HG02884 (cell line): Measurements from ENCODE around the gene MYOF.
"Not testable (repeated sequence)": the region's sequence is repeated elsewhere in the genome, so short reads cannot be mapped to it uniquely, and the experiment has no call there.

Source experiments
- ATAC-seq: cut with Tn5 transposase; IDR thresholded peaks from one replicate; pipeline ENCODE4 v1.9.1; 2021; ENCODE audit warnings: mild to moderate bottlenecking, moderate library complexity; ENCODE audit not compliant: unreplicated experiment

The MYOF gene

GRCh38 chr10:93478873-93479272 lies 3.3 kb downstream of the MYOF start:
- ATAC-seq = no peak

- ATAC-seq = no peak
These were observed 5.4 kb downstream of the MYOF start for GRCh38 chr10:93476756-93477155.

DNA sequence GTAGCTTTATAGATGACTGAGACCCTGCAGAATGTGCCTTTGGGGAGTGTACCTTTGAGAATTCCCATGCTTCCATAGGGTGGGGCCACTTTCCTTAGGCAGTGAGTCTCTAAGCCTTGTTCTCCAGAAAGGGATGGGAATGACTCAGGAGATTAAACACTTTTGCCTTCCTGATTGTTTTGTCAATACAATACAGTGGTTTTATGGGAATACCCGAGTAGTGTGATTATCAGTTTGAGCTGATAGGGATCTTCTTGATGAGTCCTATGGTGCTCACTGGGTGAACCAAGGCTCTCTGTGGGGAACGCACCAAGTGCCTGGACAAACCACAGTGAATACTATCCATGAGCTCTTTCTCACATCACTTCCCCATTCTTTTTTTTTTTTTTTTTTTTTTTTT lies 6.3 kb downstream of the MYOF start:
- no peak for ATAC-seq

DNA sequence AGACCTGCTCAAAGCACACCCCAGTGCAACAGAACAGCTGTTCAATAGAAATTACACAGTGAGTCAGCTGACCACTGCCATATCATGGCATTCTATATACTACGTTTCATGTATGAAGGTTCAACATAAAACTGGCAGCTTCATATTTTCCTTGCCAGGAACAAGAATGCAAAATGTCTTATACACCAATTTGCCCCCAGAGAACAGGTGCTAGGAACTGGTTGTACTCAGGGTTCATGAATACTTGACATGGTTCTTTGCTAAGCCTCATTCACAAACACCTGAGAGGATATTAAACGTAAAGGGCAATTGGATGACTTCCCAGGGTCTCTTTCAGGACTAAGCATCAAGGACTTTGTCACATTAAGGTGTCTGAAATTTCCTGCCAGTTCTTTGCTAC lies 6.9 kb downstream of the MYOF start:
- no peak for ATAC-seq

- ATAC-seq = no peak
These were observed 8.2 kb downstream of the MYOF start for GRCh38 chr10:93473804-93474472.

DNA sequence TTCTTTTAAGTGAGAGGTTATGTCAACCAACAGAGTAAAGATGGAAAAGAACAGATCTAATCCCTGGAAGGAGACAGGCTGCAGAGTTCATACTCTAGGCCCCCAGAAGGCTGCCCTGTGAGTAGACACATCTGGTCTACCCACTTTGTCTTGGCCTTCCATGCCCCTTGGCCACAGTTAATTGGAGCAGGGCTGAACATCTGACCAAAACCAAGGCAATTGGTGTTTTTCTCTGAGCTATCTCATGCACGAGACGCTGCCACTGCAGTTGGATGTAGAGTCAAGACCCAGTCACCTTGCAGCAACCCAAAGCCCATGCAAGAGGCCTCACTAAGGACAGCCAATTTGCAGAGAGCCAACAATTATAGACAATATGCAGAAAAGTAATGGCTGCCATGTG lies 9.0 kb downstream of the MYOF start:
- no peak for ATAC-seq

GRCh38 chr10:93471110-93471651 lies 11.0 kb downstream of the MYOF start:
- no peak for ATAC-seq

DNA sequence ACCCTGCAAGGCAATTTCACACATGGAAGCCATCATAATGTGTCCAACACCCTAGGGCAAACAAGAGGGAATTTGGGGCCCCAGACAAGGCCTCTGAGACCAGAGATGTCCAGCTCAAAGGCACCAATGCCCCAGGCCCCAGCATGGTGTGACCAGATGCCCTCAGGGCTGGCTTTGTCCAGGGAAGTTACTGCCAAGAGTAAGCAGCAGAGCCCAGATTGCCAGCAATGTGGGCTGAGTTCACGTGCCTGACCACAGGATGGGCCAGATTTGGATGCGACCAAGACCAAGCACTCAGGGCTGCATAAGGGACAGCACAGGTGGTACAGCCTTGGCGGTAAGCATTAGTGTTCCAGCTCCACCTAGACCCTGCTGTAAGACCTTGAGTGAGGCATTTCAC lies 12.7 kb downstream of the MYOF start:
- no peak for ATAC-seq

GRCh38 chr10:93468461-93469213 lies 13.5 kb downstream of the MYOF start:
- no peak for ATAC-seq

- not testable (repeated sequence) for ATAC-seq
These were observed 14.5 kb downstream of the MYOF start for GRCh38 chr10:93467635-93468034.

DNA sequence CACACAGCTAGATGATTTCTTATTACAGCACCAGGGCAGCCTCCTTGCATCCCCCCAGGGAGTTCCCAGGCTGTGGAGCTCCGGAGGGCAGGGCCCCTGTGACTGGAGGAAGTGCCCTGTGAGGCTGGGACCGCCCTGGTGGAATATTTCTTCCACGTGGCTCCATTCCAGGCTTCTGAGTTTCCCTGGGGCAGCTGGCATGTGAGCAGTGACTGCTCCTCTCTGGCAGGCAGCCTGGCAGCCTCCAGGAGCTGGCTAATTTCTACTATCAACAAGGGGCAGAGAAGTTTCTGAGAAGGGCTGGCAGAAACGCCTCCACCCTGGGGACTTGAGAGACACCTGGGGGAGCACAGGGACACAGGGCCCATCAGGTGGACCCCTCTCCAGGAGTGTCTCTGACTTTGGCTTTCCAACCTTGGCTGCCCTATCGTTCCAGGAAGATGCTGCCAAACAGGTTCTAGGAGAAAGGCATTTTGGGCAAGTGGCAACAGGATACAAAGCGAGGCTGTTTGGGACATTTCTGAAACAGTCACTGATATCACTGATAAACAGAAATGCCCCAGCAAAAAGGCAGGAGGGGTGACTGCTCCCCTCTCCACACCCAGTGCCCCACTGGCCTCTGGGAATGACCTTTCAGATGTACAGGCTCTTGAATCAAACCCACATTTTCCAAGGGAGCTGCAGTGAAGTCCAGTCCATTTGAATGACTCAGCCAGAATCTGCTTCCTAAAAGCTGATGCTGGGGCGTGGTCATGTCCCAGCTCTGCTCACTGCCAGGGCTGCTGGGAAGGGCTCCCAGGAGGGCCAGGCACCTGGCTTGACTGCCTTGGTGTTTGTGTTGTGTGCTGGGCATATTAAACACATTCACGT lies 16.1 kb downstream of the MYOF start:
- ATAC-seq = no peak

DNA sequence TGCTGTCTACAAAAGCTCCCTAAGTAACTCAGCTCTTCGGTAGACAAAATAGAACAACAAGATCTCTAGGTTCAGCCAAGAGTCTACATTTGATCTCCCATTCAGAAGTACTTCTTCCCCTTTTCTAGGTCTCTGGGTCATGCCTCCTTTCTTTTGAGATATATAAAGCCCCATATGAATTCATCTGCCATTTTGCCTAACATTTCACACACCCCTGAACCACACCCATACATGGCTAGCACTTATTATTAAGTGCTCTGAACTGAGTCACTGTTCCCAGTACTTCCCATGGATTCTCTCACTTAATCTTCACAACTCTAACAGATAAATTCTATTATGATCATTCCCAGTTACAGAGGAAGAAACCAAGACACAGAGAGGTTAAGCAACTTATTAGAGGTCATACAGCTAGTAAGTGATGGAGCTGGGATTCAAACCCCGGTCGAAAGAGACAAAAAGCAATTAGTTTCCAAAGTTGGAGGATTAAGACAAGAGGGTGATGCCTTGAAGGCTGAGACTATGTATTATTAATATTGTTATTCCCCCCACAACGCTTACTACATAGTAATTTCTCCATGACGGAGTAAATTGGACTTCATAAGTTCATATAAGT lies 17.3 kb downstream of the MYOF start:
- ATAC-seq = no peak

- ATAC-seq = no peak
These were observed 18.2 kb downstream of the MYOF start for GRCh38 chr10:93463723-93464476.

GRCh38 chr10:93462881-93463280 lies 19.3 kb downstream of the MYOF start:
- ATAC-seq = no peak

DNA sequence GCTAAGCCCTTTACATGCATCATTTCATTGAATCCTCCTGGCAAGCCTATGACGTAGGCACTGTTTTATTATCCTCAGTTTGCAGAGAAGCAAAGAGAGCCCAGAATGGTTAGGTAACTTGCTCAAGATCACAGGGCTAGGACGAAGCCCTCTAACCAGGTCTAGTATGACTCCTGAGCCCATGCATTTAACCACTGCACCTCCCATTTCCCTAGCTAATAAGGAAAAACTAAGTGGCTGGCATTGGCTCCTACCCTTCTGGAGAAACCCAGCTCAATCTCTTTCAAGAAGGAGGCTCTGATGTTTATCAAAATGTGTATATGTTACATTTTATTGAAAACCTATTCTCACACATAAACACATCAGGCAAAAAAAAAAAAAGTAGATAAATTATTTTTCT lies 19.8 kb downstream of the MYOF start:
- ATAC-seq = no peak

GRCh38 chr10:93461807-93462178 lies 20.3 kb downstream of the MYOF start:
- ATAC-seq = no peak

DNA sequence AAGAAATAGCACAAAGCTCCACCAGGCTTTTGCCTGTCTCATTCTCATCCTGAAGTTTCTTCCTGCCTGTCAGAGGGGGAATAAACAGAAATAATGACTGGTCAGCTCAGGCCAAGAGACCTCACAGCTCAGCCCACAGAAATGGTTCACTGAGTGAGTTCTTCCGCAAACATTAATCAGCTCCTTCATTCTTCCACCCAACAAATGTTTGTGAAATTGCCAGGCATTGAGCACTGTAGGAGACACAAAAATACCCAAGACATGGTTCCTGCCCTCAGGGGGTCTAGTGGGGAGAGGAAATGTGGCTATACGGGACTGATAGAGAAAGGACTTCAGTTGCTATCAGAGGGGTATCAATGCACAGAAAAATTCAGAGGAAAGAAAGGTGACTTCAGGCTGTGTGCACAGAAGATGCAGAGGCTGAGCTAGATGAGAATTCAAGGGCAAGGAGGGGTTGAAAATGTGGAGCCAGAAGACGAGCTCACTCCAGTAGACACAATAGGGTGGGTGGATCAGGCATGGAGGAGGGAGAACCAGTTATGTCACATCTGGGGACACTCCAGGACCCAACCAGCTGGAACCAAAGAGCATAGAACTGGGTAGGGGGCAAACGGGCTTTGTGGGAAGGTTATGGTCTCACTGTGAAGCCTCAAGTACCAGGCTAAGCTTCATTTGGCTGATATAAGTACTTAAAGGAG lies 20.9 kb downstream of the MYOF start:
- no peak for ATAC-seq

GRCh38 chr10:93459466-93459865 lies 22.7 kb downstream of the MYOF start:
- ATAC-seq = no peak

DNA sequence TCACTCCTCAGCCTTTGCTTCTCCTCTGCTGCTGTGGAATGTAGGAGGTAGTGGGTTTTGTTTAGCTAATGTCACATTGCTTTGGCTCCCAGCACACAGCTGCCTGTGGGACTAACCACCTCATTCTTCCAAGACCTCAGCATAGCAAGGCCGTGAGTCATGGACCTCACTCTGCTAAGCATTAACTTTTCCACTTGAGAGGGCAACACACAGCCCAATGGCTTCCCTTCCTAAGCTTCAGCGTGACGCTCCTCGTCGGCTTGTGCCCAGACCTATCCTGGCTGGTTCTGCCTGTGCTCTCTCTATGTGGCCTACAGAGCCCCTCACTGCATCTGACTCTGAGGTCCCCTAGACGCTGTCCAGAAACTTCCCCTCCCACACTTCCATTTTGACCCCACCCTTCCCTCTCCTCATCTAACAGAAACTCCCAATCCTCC lies 23.3 kb downstream of the MYOF start:
- no peak for ATAC-seq

GRCh38 chr10:93457511-93457910 lies 24.6 kb downstream of the MYOF start:
- no peak for ATAC-seq
